Spleen (tissue), 11 donors: Measurements from ENCODE around the gene STK24. TPM values are rescaled to one million over a fixed set of nuclear protein-coding genes. Genes with fewer than 3 reads are reported as not detected.

Experiments
- DNase-seq: peaks from one replicate; pipeline ENCODE4 v3.0.0-alpha.2; 2020
- H3K27ac ChIP-seq, 8 donors: fragments of 200-600 bp; sonication (generic) in 7 of 8; 1 replicate in 4 of 8; 2 replicates in 4 of 8; pipeline versions ENCODE4 v1.5.0 to v1.8.0; 2016 to 2021; ENCODE audit warnings: inconsistent platforms in 4 of 8, mild to moderate bottlenecking in 4 of 8, moderate library complexity in 1 of 8
- H3K27me3 ChIP-seq, 7 donors: fragments of 200-600 bp; sonication (generic) in 6 of 7; replicated peaks in 1 of 7; 1 replicate in 4 of 7; 2 replicates in 3 of 7; pipeline versions ENCODE4 v1.5.0 to v1.8.0; 2016 to 2021; ENCODE audit warnings: inconsistent platforms in 3 of 7, mild to moderate bottlenecking in 1 of 7
- H3K36me3 ChIP-seq, 6 donors: fragments of 200-600 bp; sonication (generic) in 5 of 6; 1 replicate in 4 of 6; 2 replicates in 2 of 6; pipeline versions ENCODE4 v1.5.0 to v1.8.0; 2016 to 2021; ENCODE audit warnings: inconsistent platforms in 2 of 6
- H3K4me1 ChIP-seq, 6 donors: fragments of 200-600 bp; sonication (generic) in 5 of 6; 1 replicate in 3 of 6; 2 replicates in 3 of 6; pipeline versions ENCODE4 v1.5.0 to v1.8.0; 2016 to 2021; ENCODE audit warnings: inconsistent platforms in 3 of 6
- H3K4me3 ChIP-seq, 8 donors: fragments of 200-600 bp; sonication (generic) in 7 of 8; 1 replicate in 4 of 8; 2 replicates in 4 of 8; pipeline versions ENCODE4 v1.5.0 to v1.8.0; 2016 to 2021; ENCODE audit warnings: inconsistent platforms in 4 of 8, mild to moderate bottlenecking in 4 of 8, moderate library complexity in 2 of 8
- H3K9me3 ChIP-seq, 8 donors: fragments of 200-600 bp; sonication (generic) in 7 of 8; 1 replicate in 4 of 8; 2 replicates in 4 of 8; pipeline versions ENCODE4 v1.5.0 to v1.8.0; 2016 to 2021; ENCODE audit warnings: inconsistent platforms in 4 of 8
- CTCF ChIP-seq, 11 experiments: fragments of 200-600 bp in 7 of 11; fragments of 450-650 bp in 4 of 11; sonication (generic) in 4 of 11; IDR thresholded peaks in 8 of 11; conservative IDR thresholded peaks in 3 of 11; 1 replicate in 7 of 11; 2 replicates in 4 of 11; pipeline versions ENCODE4 v1.4.0 to v1.8.0; 2016 to 2021; ENCODE audit warnings: antibody characterized with exemption in 11 of 11, inconsistent platforms in 4 of 11, mild to moderate bottlenecking in 1 of 11
- POLR2A ChIP-seq, 3 donors: fragments of 450-650 bp; IDR thresholded peaks; one replicate each; pipeline ENCODE4 v1.5.1; 2017; ENCODE audit warnings: antibody characterized with exemption in 3 of 3, mild to moderate bottlenecking in 1 of 3
- POLR2AphosphoS5 ChIP-seq, 3 donors: sonication (generic); formaldehyde crosslinking; IDR thresholded peaks; one replicate each; pipeline ENCODE4 v1.5.1; 2017; ENCODE audit warnings: antibody characterized with exemption in 3 of 3
- WGBS, 5 donors: extraction: QIAGEN DNeasy Blood & Tissue Kit in 3 of 5; methylation state at CpG; one replicate each; pipeline versions ENCODE4 v1.1.5 to v1.1.7; 2013 to 2018; 5-methylcytosine and 5-hydroxymethylcytosine counted together
- intact Hi-C: fragments of 100-400 bp; cut with DNase I; formaldehyde crosslinking; loops from one replicate; pipeline ENCODE4 v1.15.0; 2023; ENCODE audit warnings: low total_unique reads
- polyA plus RNA-seq, 3 donors: library from polyadenylated mRNA; stranded (reverse); fragments of 200-250 nt; gene quantifications; one replicate each; pipeline ENCODE4 v1.2.1, GENCODE V29; 2013
- total RNA-seq, 7 donors: library from RNA; depleted of rRNA in 3 of 7; stranded (reverse); fragments of >200 nt in 3 of 7; fragmentation: NEBNext Ultra II Directional in 4 of 7; extraction: Animal tissue kit (Norgen Biotek cat#: 25700) in 4 of 7; gene quantifications; one replicate each; pipeline versions ENCODE4 v1.1.0 to v1.2.1, GENCODE V29; 2016 to 2021
- donor health status: healthy with polysubstance abuse.
- donor health status: DM: no; HTN: no; CAD: no; lungs with moderate emphysema.
- donor health status: DM: no; HTN: no; CAD: no.
- donor health status: Bipolar disorder and iron deficiency.
- donor health status: healthy.
- donor health status: DM: no; HTN: no; CAD: no.
- donor health status: DM: yes; HTN: yes; CAD: no.

The STK24 gene
- total and polyA plus RNA-seq, 10 donors, result 36.5 to 132 (median 94.5) TPM

- Histone ChIP-seq H3K9me3 (no peaks in the 10 kb centered on the region), H3K36me3 (peaks cover 0 to 7% (median 0%) of the 10 kb centered on the region in 6 donors), H3K4me1 (peaks cover 47 to 100% (median 87%) of the 10 kb centered on the region in 6 donors), H3K4me3 (no peak overlapping the region), H3K27ac (peak overlapping the region in 1 of 8 donors; percentile 50), H3K27me3 (no peaks in the 10 kb centered on the region)
- TF ChIP-seq CTCF (IDR thresholded peaks at IDR 0.05 in 8 of 11, conservative IDR thresholded peaks at IDR 0.05 in 3 of 11) (no peak), POLR2AphosphoS5 (IDR thresholded peaks at IDR 0.05) (no peak), POLR2A (IDR thresholded peaks at IDR 0.05) (no peak)
- 84 to 96% (median 91%) methylated on average over 2 of the region's 2 CpGs for WGBS, 5 donors
- intact Hi-C loops, result loop anchor here (10.0 kb wide), 1 partner anchor 60 kb away; no protein-coding TSS in a partner anchor
- DNase-seq, result no peak
Measured at GRCh38 chr13:98505217-98505616, 71.7 kb downstream of the STK24 start.

DNA sequence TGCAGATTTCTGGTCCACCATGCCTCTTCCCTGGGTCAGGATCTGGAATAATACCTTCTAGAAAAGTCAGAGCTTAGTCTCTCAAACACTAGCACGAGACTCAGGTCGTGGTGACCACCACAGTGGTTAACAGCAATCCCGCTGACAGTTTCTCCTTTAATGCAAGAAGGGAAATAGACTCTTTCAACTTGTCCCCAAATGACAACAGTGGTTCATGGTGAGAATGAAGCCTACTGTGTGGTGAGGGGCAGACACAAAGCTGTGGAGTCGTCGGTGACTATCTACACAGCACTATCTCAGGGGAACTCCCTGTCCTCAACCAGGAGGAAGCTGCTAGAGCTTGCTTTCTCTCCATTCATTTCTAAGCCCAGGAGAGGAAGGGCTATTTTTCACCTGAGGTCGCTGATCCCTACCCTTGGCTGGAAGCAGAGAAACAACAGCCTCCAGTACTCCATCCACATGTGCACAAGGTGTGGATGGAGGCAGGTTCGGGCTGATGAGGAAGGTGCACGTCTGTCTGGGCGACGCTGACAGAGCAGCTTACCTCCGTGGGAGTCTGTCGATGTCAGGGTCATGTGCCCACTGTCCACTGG, 72.4 kb downstream of the STK24 start:
- Histone ChIP-seq H3K9me3 (no peaks in the 10 kb centered on the region), H3K36me3 (peaks cover 0 to 14% (median 2%) of the 10 kb centered on the region in 6 donors), H3K27ac (peak overlapping the region in 5 of 8 donors; percentile 23 to 50 (median 44)), H3K4me3 (no peak overlapping the region), H3K4me1 (peaks cover 44 to 100% (median 84%) of the 10 kb centered on the region in 6 donors), H3K27me3 (no peaks in the 10 kb centered on the region)
- intact Hi-C loops, result loop anchor here (10.0 kb wide), 1 partner anchor 60 kb away; no protein-coding TSS in a partner anchor
- 44 to 71% (median 64%) methylated on average over 8 to 12 of the region's 12 CpGs for WGBS, 5 donors
- DNase-seq, result no peak
- no peak for TF ChIP-seq CTCF (IDR thresholded peaks at IDR 0.05 in 8 of 11, conservative IDR thresholded peaks at IDR 0.05 in 3 of 11)
- no peak for TF ChIP-seq POLR2A (IDR thresholded peaks at IDR 0.05)
- TF ChIP-seq POLR2AphosphoS5 (IDR thresholded peaks at IDR 0.05), result peak in 1 of 3 donors; percentile 13

- no peak for TF ChIP-seq POLR2A (IDR thresholded peaks at IDR 0.05)
- TF ChIP-seq CTCF (IDR thresholded peaks at IDR 0.05 in 8 of 11, conservative IDR thresholded peaks at IDR 0.05 in 3 of 11), result no peak
- no peak for TF ChIP-seq POLR2AphosphoS5 (IDR thresholded peaks at IDR 0.05)
- H3K4me3 ChIP-seq, result no peak overlapping the region
- no peaks in the 10 kb centered on the region for H3K27me3 ChIP-seq
- no peaks in the 10 kb centered on the region for H3K9me3 ChIP-seq
- H3K4me1 ChIP-seq, result peaks cover 43 to 100% (median 82%) of the 10 kb centered on the region in 6 donors
- H3K36me3 ChIP-seq, result peaks cover 0 to 19% (median 2%) of the 10 kb centered on the region in 6 donors
- peak overlapping the region in 7 of 8 donors; percentile 17 to 50 (median 40) for H3K27ac ChIP-seq
- DNase-seq, result no peak
- WGBS, 5 donors, result 58 to 85% (median 81%) methylated on average over 1 of the region's 1 CpG
- intact Hi-C loops, result loop anchor here (10.0 kb wide), 1 partner anchor 61 kb away; no protein-coding TSS in a partner anchor
Measured at GRCh38 chr13:98504029-98504351, 72.9 kb downstream of the STK24 start.

DNA sequence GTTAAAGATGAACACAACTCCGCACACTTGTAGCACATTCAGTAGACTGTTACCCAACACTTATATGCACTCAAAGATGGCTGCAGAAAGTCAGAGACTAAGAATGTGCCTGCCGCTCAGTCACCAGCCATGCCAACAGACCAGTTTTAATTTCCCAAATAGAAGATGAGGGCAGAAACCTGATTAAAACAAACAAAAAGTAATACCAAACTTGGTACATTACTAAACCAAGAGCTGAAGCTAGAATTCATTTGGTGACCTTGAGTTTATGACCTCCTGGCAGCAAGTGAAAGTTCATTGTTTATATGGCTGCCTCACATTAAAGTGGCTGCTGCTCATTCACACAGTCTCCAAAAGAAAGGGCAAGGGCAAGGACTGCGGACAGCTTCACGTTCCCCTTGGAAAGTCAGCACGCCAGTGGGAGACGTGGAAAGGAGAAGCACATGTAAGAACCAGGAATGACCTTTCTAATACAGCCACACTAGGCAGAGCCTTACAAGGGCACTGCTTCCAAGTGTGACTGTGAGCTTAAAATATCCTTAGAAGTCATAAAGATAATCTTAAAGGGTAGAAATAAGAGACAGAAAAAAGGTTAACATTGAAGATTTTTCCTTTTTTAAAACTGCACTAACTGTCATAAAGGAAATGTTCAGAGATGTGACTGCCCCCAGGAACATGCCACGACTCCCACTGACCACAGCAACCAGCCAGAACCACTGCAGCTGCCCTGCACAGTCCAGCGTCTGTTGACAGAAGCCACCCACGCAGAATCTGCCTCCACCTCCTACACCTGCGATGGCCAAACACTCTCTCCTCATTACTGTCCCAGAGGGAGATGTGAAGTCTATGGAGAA, 73.5 kb downstream of the STK24 start:
- H3K9me3 ChIP-seq, result no peaks in the 10 kb centered on the region

More for the DNA sequence above, 73.5 kb downstream of the STK24 start:
- 68 to 84% (median 72%) methylated on average over 10 of the region's 10 CpGs for whole genome bisulfite sequencing, 5 donors
- intact Hi-C loops, result loop anchor here (10.0 kb wide), 1 partner anchor 61 kb away; no protein-coding TSS in a partner anchor
- TF ChIP-seq POLR2A (IDR thresholded peaks at IDR 0.05) (no peak), CTCF (IDR thresholded peaks at IDR 0.05 in 8 of 11, conservative IDR thresholded peaks at IDR 0.05 in 3 of 11) (no peak), POLR2AphosphoS5 (IDR thresholded peaks at IDR 0.05) (peak in 1 of 3 donors; percentile 23)
- H3K27ac ChIP-seq, result peak overlapping the region in 7 of 8 donors; percentile 17 to 50 (median 40)
- H3K4me1 ChIP-seq, result peaks cover 37 to 99% (median 76%) of the 10 kb centered on the region in 6 donors
- H3K4me3 ChIP-seq, result no peak overlapping the region
- no peak for DNase-seq
- peaks cover 0 to 25% (median 2%) of the 10 kb centered on the region in 6 donors for H3K36me3 ChIP-seq
- H3K27me3 ChIP-seq, result no peaks in the 10 kb centered on the region
